Activated gamma-delta T cell treated with anti-CD3 and anti-CD28 coated beads, Interleukin-2, amount 50 U/mL, for 16 hours (primary cell): ENCODE results near the gene PRDM16.

Experiments used
- DNase-seq: peaks from one replicate; pipeline ENCODE4 v3.0.0-alpha.2; 2020; ENCODE audit warnings: low read depth

The PRDM16 gene

GRCh38 chr1:3397311-3397710 is 328.3 kb downstream of the PRDM16 start:
- DNase-seq: no peak

- DNase-seq: no peak
Measured at GRCh38 chr1:3398396-3399140, 329.6 kb downstream of the PRDM16 start.

GRCh38 chr1:3399732-3400131 is 330.7 kb downstream of the PRDM16 start:
- DNase-seq: no peak

- DNase-seq: no peak
Measured at GRCh38 chr1:3401585-3402257, 332.7 kb downstream of the PRDM16 start.

- DNase-seq: no peak
Measured at GRCh38 chr1:3402258-3403010, 333.4 kb downstream of the PRDM16 start.

GRCh38 chr1:3403011-3403345 is 334.0 kb downstream of the PRDM16 start:
- no peak for DNase-seq

- DNase-seq: no peak
Measured at GRCh38 chr1:3403388-3404231, 334.6 kb downstream of the PRDM16 start.

- DNase-seq: no peak
Measured at GRCh38 chr1:3404301-3404700, 335.3 kb downstream of the PRDM16 start.

GRCh38 chr1:3404801-3405200 is 335.8 kb downstream of the PRDM16 start:
- no peak for DNase-seq

- DNase-seq: no peak
Measured at GRCh38 chr1:3405491-3405890, 336.5 kb downstream of the PRDM16 start.

GRCh38 chr1:3405974-3406867 is 337.2 kb downstream of the PRDM16 start:
- no peak for DNase-seq

- DNase-seq: no peak
Measured at GRCh38 chr1:3407021-3407420, 338.0 kb downstream of the PRDM16 start.

GRCh38 chr1:3408751-3409266 is 339.8 kb downstream of the PRDM16 start:
- no peak for DNase-seq

- no peak for DNase-seq
Measured at GRCh38 chr1:3409366-3410141, 340.6 kb downstream of the PRDM16 start.

- no peak for DNase-seq
Measured at GRCh38 chr1:3410142-3410925, 341.3 kb downstream of the PRDM16 start.

- DNase-seq: no peak
Measured at GRCh38 chr1:3411806-3412205, 342.8 kb downstream of the PRDM16 start.

GRCh38 chr1:3412376-3412775 is 343.4 kb downstream of the PRDM16 start:
- DNase-seq: no peak

- no peak for DNase-seq
Measured at GRCh38 chr1:3413975-3414710, 345.1 kb downstream of the PRDM16 start.
